Prostate gland (tissue), 2 donors: ENCODE measurements around the gene SCRG1. TPM values are rescaled to one million over a fixed set of nuclear protein-coding genes. Genes with fewer than 3 reads are reported as not detected.

Source experiments
- DNase-seq: peaks from one replicate; pipeline ENCODE4 v3.0.0-alpha.2; 2019; ENCODE audit warnings: low spot score
- H3K27ac ChIP-seq, 2 donors: fragments of 200-600 bp; sonication (generic); 2 replicates each; pipeline ENCODE4 v1.5.1; 2017 to 2019
- H3K27me3 ChIP-seq: fragments of 200-600 bp; sonication (generic); replicated peaks from 2 replicates; pipeline ENCODE4 v1.5.1; 2019; ENCODE audit not compliant: insufficient read depth
- H3K36me3 ChIP-seq, 2 donors: fragments of 200-600 bp; sonication (generic); 1 replicate in 1 of 2; 2 replicates in 1 of 2; pipeline versions ENCODE4 v1.5.1 to v1.8.1; 2017 to 2019
- H3K4me1 ChIP-seq: fragments of 200-600 bp; sonication (generic); replicated peaks from 2 replicates; pipeline ENCODE4 v1.5.1; 2019
- H3K4me3 ChIP-seq, 2 donors: fragments of 200-600 bp; sonication (generic); 2 replicates each; pipeline ENCODE4 v1.5.1; 2017 to 2019
- H3K9me3 ChIP-seq: fragments of 200-600 bp; sonication (generic); 2 replicates; pipeline ENCODE4 v1.5.1; 2017
- POLR2A ChIP-seq: fragments of 450-650 bp; IDR thresholded peaks from one replicate; pipeline ENCODE4 v1.6.1; 2016; ENCODE audit warnings: antibody characterized with exemption, mild to moderate bottlenecking
- POLR2AphosphoS5 ChIP-seq: sonication (generic); formaldehyde crosslinking; IDR thresholded peaks from one replicate; pipeline ENCODE4 v1.6.1; 2017; ENCODE audit warnings: antibody characterized with exemption
- WGBS: methylation state at CpG from one replicate; pipeline ENCODE4 v1.1.5; 2018; 5-methylcytosine and 5-hydroxymethylcytosine counted together
- intact Hi-C: fragments of 100-400 bp; cut with DNase I; formaldehyde crosslinking; loops from one replicate; pipeline ENCODE4 v1.14.2; 2022
- total RNA-seq, 2 donors: library from RNA; depleted of rRNA; stranded (reverse); fragments of >200 nt; gene quantifications; one replicate each; pipeline ENCODE4 v1.1.0, GENCODE V29; 2016
- TF ChIP-seq, protein P1 (sequence below), 4 experiments: fragments of 200-600 bp in 2 of 4; fragments of 450-650 bp in 2 of 4; sonication (generic) in 2 of 4; IDR thresholded peaks; 1 replicate in 3 of 4; 2 replicates in 1 of 4; pipeline ENCODE4 v1.5.1; 2016 to 2019; ENCODE audit warnings: antibody characterized with exemption in 4 of 4, mild to moderate bottlenecking in 2 of 4, moderate library complexity in 2 of 4

SCRG1 gene
- total RNA-seq, 2 donors from 2014 or later = 0.14 to 15.1 TPM

DNA sequence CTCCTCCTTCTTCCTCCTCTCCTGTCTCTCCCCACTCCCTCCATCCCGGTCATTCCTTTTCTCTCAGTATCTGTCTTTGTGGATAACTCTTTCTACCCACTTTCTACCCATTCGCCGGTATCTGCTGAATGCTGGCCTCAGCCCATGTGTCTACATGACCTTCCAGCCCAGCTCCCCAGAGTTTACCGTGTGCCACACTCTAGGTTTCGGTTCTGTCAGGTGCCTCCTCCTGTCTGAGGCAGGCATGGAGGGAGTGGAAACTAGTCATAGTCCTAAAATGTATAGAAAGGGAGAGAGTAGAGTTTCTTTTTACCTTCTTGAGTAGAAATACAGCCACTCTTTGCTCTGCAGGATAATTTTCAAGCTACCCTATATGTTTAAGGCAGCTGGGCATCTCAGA lies 33.5 kb upstream of the SCRG1 start:
- H3K4me3 ChIP-seq = no peak overlapping the region
- no peaks in the 10 kb centered on the region for H3K9me3 ChIP-seq
- intact Hi-C loops = no loop called here
- TF ChIP-seq POLR2A (no peak), POLR2AphosphoS5 (no peak)
- TF ChIP-seq, protein P1, sequence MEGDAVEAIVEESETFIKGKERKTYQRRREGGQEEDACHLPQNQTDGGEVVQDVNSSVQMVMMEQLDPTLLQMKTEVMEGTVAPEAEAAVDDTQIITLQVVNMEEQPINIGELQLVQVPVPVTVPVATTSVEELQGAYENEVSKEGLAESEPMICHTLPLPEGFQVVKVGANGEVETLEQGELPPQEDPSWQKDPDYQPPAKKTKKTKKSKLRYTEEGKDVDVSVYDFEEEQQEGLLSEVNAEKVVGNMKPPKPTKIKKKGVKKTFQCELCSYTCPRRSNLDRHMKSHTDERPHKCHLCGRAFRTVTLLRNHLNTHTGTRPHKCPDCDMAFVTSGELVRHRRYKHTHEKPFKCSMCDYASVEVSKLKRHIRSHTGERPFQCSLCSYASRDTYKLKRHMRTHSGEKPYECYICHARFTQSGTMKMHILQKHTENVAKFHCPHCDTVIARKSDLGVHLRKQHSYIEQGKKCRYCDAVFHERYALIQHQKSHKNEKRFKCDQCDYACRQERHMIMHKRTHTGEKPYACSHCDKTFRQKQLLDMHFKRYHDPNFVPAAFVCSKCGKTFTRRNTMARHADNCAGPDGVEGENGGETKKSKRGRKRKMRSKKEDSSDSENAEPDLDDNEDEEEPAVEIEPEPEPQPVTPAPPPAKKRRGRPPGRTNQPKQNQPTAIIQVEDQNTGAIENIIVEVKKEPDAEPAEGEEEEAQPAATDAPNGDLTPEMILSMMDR (IDR thresholded peaks at IDR 0.05) = no peak
- 91% methylated on average over 5 of the region's 5 CpGs for WGBS
- no peak for DNase-seq
- H3K27me3 ChIP-seq = no peaks in the 10 kb centered on the region
- H3K36me3 ChIP-seq = no peaks in the 10 kb centered on the region
- H3K4me1 ChIP-seq = no peaks in the 10 kb centered on the region
- no peak overlapping the region for H3K27ac ChIP-seq

DNA sequence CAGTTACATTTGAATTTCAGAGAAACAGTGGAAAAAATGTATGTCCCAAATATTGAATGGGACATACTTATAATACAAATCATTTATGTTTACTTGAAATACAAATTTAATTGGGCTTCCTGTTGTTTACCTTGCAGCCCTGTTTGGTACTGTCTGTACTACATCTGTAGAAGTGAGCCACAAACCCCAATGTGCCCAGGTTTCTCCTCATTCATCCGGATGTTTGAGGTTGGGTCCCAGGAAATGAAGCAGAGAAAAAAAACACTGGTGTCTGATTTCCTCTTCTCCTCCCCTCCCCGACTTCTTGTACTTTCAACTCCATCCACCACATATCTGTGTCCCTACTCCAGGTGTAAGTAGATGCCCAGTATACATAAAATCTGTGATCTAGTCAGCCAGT lies 27.1 kb upstream of the SCRG1 start:
- H3K27ac ChIP-seq = no peak overlapping the region
- TF ChIP-seq, protein P1 (IDR thresholded peaks at IDR 0.05) = no peak
- no peak for TF ChIP-seq POLR2AphosphoS5
- TF ChIP-seq POLR2A = no peak
- no peak overlapping the region for H3K4me3 ChIP-seq
- no peaks in the 10 kb centered on the region for H3K9me3 ChIP-seq
- no peaks in the 10 kb centered on the region for H3K36me3 ChIP-seq
- no peaks in the 10 kb centered on the region for H3K4me1 ChIP-seq
- WGBS = 90% methylated on average over 2 of the region's 2 CpGs
- DNase-seq = no peak
- no peaks in the 10 kb centered on the region for H3K27me3 ChIP-seq
- intact Hi-C loops = no loop called here

DNA sequence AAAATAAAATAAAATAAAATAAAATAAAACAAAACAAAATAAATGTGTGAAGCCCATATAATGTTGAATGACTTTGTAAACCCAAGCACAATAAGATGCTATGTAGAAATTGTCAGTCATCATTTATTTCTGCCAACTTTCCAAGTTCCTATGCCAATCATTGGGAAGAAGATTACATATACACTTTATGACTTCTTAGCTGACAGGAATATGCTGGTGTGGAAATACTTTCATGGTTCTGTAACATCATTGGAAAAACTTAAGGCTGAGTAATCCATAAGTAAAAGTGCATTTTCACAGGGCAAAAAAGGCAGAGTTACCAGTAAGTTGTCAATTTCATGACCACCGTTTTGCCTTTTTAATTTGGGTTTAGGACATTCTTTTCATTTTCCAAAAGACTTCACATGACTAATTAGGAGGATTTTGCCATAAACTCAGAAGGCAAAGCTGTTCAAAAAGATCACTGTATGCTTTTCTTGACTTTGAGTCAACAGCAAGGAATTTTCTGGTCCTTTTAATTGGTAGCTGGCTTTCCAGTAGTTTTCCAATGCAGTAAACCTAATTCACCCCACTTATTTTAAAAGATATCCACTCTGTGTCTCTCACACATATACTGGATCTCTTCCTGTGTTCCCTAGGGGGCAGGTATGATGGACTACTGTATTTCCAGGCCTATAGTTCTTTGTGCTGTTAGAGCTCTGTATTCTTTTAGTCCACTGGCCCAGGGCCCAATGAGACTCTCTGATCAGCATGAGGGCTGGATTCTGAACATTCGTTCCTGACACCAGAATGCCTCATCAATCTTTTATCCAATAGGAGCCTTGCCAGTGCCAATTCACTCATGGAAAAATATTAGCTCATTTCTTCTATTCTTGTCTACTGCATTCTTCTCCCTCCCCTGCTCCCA lies 26.2 kb upstream of the SCRG1 start:
- H3K9me3 ChIP-seq = no peaks in the 10 kb centered on the region
- DNase-seq = no peak
- no peaks in the 10 kb centered on the region for H3K27me3 ChIP-seq
- WGBS = 58% methylated on average over 2 of the region's 2 CpGs
- H3K27ac ChIP-seq = no peak overlapping the region
- no peaks in the 10 kb centered on the region for H3K36me3 ChIP-seq
- H3K4me1 ChIP-seq = no peaks in the 10 kb centered on the region
- no peak for TF ChIP-seq POLR2AphosphoS5
- TF ChIP-seq, protein P1 (IDR thresholded peaks at IDR 0.05) = no peak
- no peak for TF ChIP-seq POLR2A
- intact Hi-C loops = loop anchor here (5.0 kb wide), 1 partner anchor 67 kb away; no protein-coding TSS in a partner anchor
- H3K4me3 ChIP-seq = no peak overlapping the region

DNA sequence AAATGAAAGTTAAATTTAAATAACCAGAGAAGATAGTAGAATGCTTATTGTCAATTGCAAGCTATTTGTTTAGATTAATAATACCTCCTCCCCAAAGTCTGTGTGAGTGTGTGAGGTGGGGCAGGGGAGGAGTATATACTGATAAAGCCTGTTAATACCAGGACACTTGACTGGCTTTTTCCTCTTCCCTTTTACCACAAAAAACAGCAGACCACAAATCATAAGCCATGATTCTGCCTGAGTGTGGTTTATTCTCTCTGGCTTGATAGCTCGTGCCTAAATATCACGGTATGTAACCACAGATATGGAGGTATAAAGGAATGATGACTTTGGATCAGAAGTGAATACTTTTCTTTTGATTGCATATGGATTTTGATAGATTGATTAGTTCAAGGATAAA lies 21.9 kb upstream of the SCRG1 start:
- WGBS = 55% methylated on average over 2 of the region's 2 CpGs
- intact Hi-C loops = loop anchor here (5.0 kb wide), 1 partner anchor 72 kb away; no protein-coding TSS in a partner anchor
- H3K4me1 ChIP-seq = no peaks in the 10 kb centered on the region

More for the DNA sequence above, 21.9 kb upstream of the SCRG1 start:
- TF ChIP-seq POLR2AphosphoS5 (no peak), POLR2A (no peak)
- TF ChIP-seq, protein P1 (IDR thresholded peaks at IDR 0.05) = no peak
- Histone ChIP-seq H3K36me3 (no peaks in the 10 kb centered on the region), H3K27me3 (no peaks in the 10 kb centered on the region), H3K27ac (no peak overlapping the region), H3K9me3 (no peaks in the 10 kb centered on the region), H3K4me3 (no peak overlapping the region)
- no peak for DNase-seq
